GM12878 (cell line): ENCODE measurements around the gene SPDYE4. TPM values are rescaled to one million over a fixed set of nuclear protein-coding genes. Genes with fewer than 3 reads are reported as not detected.

ENCODE experiments used
- ATAC-seq: fragments of 200-7000 bp; cut with Tn5 transposase; 3 replicates; pipeline ENCODE4 v1.9.1; 2020; ENCODE audit warnings: mild to moderate bottlenecking, moderate library complexity
- BruUV-seq: library from RNA; stranded (reverse); fragments of 400-500 nt; replicated peaks from 2 replicates; lab custom pipeline; 2021; lab: Mats Ljungman, UMichigan
- CTCF ChIA-PET: fragments of 300-600 bp; sonication (Branson Sonifier 250); formaldehyde crosslinking; extraction: SDS; loops from one replicate; lab custom pipeline; 2021; ENCODE audit warnings: inconsistent platforms; lab: Yijun Ruan, JAX
- POLR2A ChIA-PET: fragments of 350-600 bp; formaldehyde crosslinking; extraction: SDS; loops from one replicate; lab custom pipeline; 2021; ENCODE audit warnings: inconsistent platforms; lab: Charles Lee
- RAD21 ChIA-PET: fragments of 300-600 bp; sonication (Branson Sonifier 250); formaldehyde crosslinking; loops from one replicate; lab custom pipeline; 2023; ENCODE audit warnings: antibody characterized with exemption; ENCODE audit not compliant: unreplicated experiment; lab: Charles Lee
- SMC1A ChIA-PET: fragments of 300-600 bp; sonication (Branson Sonifier 250); formaldehyde crosslinking; loops from one replicate; lab custom pipeline; 2023; ENCODE audit not compliant: unreplicated experiment, uncharacterized antibody; lab: Charles Lee
- DNase-seq: peaks from one replicate; pipeline ENCODE4 v3.0.0-alpha.2; 2011; ENCODE audit warnings: low read depth, low spot score
- FAIRE-seq: peaks from 3 replicates; lab custom pipeline; 2011; peaks lifted over from hg19 to GRCh38; lab: Jason Lieb, UNC
- H2AFZ ChIP-seq: 2 replicates; pipeline ENCODE4 v1.6.0; 2011; ENCODE audit warnings: low read depth, low read length, control low read depth; ENCODE audit not compliant: control insufficient read depth
- H3K27ac ChIP-seq: 2 replicates; pipeline ENCODE4 v1.5.1; 2011; ENCODE audit warnings: control low read depth; ENCODE audit not compliant: control insufficient read depth, insufficient read depth
- H3K27me3 ChIP-seq, 2 experiments: replicated peaks in 1 of 2; 2 replicates each; pipeline versions ENCODE4 v1.6.0 to v1.6.1; 2011; ENCODE audit warnings: low read length in 1 of 2; ENCODE audit not compliant: control insufficient read depth in 2 of 2, insufficient read depth in 2 of 2
- H3K36me3 ChIP-seq, 2 experiments: 2 replicates each; pipeline ENCODE4 v1.5.1; 2011; ENCODE audit warnings: low read length in 1 of 2; ENCODE audit not compliant: control insufficient read depth in 2 of 2, insufficient read depth in 2 of 2
- H3K4me1 ChIP-seq: 2 replicates; pipeline ENCODE4 v1.6.1; 2011; ENCODE audit warnings: mild to moderate bottlenecking, low read length, moderate library complexity, mixed read lengths; ENCODE audit not compliant: control insufficient read depth, insufficient read depth
- H3K4me2 ChIP-seq: 2 replicates; pipeline ENCODE4 v1.6.0; 2011; ENCODE audit warnings: control low read depth; ENCODE audit not compliant: control insufficient read depth, insufficient read depth
- H3K4me3 ChIP-seq: fragments of 200-600 bp; sonication (generic); 2 replicates; pipeline ENCODE4 v1.5.1; 2016
- H3K79me2 ChIP-seq: 2 replicates; pipeline ENCODE4 v1.6.0; 2011; ENCODE audit warnings: low read length; ENCODE audit not compliant: control insufficient read depth, insufficient read depth
- H3K9ac ChIP-seq: 2 replicates; pipeline ENCODE4 v1.8.0; 2011; ENCODE audit warnings: low read length, control low read depth, mixed read lengths; ENCODE audit not compliant: control insufficient read depth, insufficient read depth
- H3K9me3 ChIP-seq: replicated peaks from 3 replicates; pipeline ENCODE4 v1.5.1; 2011; ENCODE audit warnings: mild to moderate bottlenecking, low read length; ENCODE audit not compliant: control insufficient read depth, insufficient read depth
- H4K20me1 ChIP-seq: 2 replicates; pipeline ENCODE4 v1.6.0; 2011; ENCODE audit not compliant: control insufficient read depth, insufficient read depth
- BACH1 ChIP-seq: fragments of 450-650 bp; IDR thresholded peaks from 2 replicates; pipeline ENCODE4 v1.6.1; 2017; ENCODE audit warnings: mild to moderate bottlenecking, borderline replicate concordance
- BHLHE40 ChIP-seq, 2 experiments: fragments of 450-650 bp in 1 of 2; IDR thresholded peaks; 2 replicates each; pipeline ENCODE4 v1.6.1; 2011 to 2017; ENCODE audit warnings: low read depth in 2 of 2, borderline replicate concordance in 1 of 2, improper control_type of control experiment in 1 of 2, low read length in 1 of 2, mild to moderate bottlenecking in 1 of 2
- MXI1 ChIP-seq: fragments of 150-350 bp; IDR thresholded peaks from 2 replicates; pipeline ENCODE4 v1.6.1; 2011; ENCODE audit warnings: low read depth, mild to moderate bottlenecking, inconsistent platforms, low read length, improper control_type of control experiment
- PKNOX1 ChIP-seq: fragments of 450-650 bp; IDR thresholded peaks from 2 replicates; pipeline ENCODE4 v1.6.1; 2016; ENCODE audit warnings: mild to moderate bottlenecking
- RUNX3 ChIP-seq: IDR thresholded peaks from 2 replicates; pipeline ENCODE4 v1.6.1; 2012; ENCODE audit warnings: low read length, inconsistent platforms
- USF2 ChIP-seq: IDR thresholded peaks from 2 replicates; pipeline ENCODE4 v1.6.1; 2011; ENCODE audit warnings: low read depth, low read length, improper control_type of control experiment, borderline replicate concordance
- ZBED1 ChIP-seq: IDR thresholded peaks from 2 replicates; pipeline ENCODE4 v1.6.1; 2016; ENCODE audit warnings: borderline replicate concordance
- ZNF274 ChIP-seq: IDR thresholded peaks from one replicate; pipeline ENCODE4 v1.8.0; 2011; ENCODE audit not compliant: insufficient read length, insufficient read depth
- WGBS: methylation state at CpG from one replicate; pipeline ENCODE4 v1.1.6; 2016; ENCODE audit warnings: low lambda C conversion rate; ENCODE audit not compliant: insufficient replicate concordance, insufficient coverage; ENCODE audit errors: missing lambda C conversion rate; 5-methylcytosine and 5-hydroxymethylcytosine counted together
- in situ Hi-C: fragments of 300-500 bp; cut with MboI; formaldehyde crosslinking; loops from 9 replicates; pipeline ENCODE4 v1.14.3; 2018; ENCODE audit warnings: mixed read lengths
- intact Hi-C: fragments of 100-400 bp; cut with micrococcal nuclease; formaldehyde crosslinking; loops from one replicate; pipeline ENCODE4 v1.14.2; 2022; ENCODE audit not compliant: unreplicated experiment
- polyA plus RNA-seq, 11 experiments: library from polyadenylated mRNA; depleted of rRNA in 4 of 11; unstranded in 6 of 11; stranded (reverse) in 5 of 11; fragments of >200 nt; fragmentation: Nextera tagmentation in 4 of 11; fragmentation: Illumina TruSeq in 1 of 11; extraction: Ambion mirVana in 4 of 11; extraction: Trizol in 1 of 11; gene quantifications; 1 replicate in 1 of 11; 2 replicates in 10 of 11; pipeline versions ENCODE4 v1.2.1 to v1.2.3, GENCODE V29; 2011 to 2016; ENCODE audit warnings: inconsistent platforms in 2 of 11, missing spikeins in 2 of 11, low read depth in 1 of 11
- total RNA-seq, 4 experiments: library from RNA; depleted of rRNA in 3 of 4; stranded (reverse); fragments of >200 nt in 3 of 4; fragmentation: Illumina TruSeq in 1 of 4; extraction: Trizol in 1 of 4; gene quantifications; 2 replicates each; pipeline versions ENCODE4 v1.2.1 to v1.2.3, GENCODE V29; 2013 to 2021
- TF ChIP-seq, protein P1 (sequence below): fragments of 450-650 bp; IDR thresholded peaks from 2 replicates; pipeline ENCODE4 v1.6.1; 2017; ENCODE audit warnings: mild to moderate bottlenecking, moderate library complexity
- TF ChIP-seq, protein P2 (sequence below): fragments of 450-650 bp; formaldehyde crosslinking; IDR thresholded peaks from 2 replicates; pipeline ENCODE4 v1.4.0; 2022; ENCODE audit warnings: mild to moderate bottlenecking, moderate library complexity
- TF ChIP-seq, protein P3 (sequence below): fragments of 150-350 bp; IDR thresholded peaks from 2 replicates; pipeline ENCODE4 v1.6.1; 2014; ENCODE audit warnings: mild to moderate bottlenecking, low read depth, low read length

SPDYE4 gene
- total and polyA plus RNA-seq, 10 of the 15 experiments (the other 5 are each of a cell fraction or from before 2014, with no cell fraction given) = 0.07 to 0.18 TPM; not detected in 8

GRCh38 chr17:8739097-8739496 is 19.2 kb downstream of the SPDYE4 start (continued):
- TF ChIP-seq, protein P1, sequence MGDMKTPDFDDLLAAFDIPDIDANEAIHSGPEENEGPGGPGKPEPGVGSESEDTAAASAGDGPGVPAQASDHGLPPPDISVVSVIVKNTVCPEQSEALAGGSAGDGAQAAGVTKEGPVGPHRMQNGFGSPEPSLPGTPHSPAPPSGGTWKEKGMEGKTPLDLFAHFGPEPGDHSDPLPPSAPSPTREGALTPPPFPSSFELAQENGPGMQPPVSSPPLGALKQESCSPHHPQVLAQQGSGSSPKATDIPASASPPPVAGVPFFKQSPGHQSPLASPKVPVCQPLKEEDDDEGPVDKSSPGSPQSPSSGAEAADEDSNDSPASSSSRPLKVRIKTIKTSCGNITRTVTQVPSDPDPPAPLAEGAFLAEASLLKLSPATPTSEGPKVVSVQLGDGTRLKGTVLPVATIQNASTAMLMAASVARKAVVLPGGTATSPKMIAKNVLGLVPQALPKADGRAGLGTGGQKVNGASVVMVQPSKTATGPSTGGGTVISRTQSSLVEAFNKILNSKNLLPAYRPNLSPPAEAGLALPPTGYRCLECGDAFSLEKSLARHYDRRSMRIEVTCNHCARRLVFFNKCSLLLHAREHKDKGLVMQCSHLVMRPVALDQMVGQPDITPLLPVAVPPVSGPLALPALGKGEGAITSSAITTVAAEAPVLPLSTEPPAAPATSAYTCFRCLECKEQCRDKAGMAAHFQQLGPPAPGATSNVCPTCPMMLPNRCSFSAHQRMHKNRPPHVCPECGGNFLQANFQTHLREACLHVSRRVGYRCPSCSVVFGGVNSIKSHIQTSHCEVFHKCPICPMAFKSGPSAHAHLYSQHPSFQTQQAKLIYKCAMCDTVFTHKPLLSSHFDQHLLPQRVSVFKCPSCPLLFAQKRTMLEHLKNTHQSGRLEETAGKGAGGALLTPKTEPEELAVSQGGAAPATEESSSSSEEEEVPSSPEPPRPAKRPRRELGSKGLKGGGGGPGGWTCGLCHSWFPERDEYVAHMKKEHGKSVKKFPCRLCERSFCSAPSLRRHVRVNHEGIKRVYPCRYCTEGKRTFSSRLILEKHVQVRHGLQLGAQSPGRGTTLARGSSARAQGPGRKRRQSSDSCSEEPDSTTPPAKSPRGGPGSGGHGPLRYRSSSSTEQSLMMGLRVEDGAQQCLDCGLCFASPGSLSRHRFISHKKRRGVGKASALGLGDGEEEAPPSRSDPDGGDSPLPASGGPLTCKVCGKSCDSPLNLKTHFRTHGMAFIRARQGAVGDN = no peak
- TF ChIP-seq PKNOX1 = no peak

DNA sequence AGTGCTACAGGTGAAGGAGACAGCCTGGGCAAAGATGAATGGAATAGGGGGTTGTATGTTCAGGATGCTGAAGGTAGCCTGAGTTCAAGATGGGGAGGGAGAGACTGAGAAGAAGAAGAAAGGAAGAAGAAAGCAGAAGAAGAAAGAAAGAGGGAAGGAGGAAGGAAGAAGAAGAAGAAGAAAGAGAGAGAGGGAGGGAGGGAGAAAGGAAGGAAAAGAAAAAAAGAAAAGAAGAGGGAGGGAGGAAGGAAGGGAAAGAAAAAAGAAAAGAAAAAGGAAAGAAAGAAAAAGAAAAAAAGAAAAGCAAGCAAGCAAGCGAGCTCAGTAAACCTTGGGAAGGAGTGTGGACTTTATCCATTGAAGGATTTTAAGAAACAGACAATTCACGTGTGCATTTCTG is 21.6 kb downstream of the SPDYE4 start:
- ATAC-seq = no peak
- Histone ChIP-seq H3K9me3 (no peaks in the 10 kb centered on the region), H3K4me2 (no peak overlapping the region), H2AFZ (no peak overlapping the region), H3K27ac (no peak overlapping the region), H3K9ac (no peak overlapping the region), H3K79me2 (no peaks in the 10 kb centered on the region), H3K4me3 (no peak overlapping the region), H3K27me3 (no peaks in the 10 kb centered on the region; a peak in 1 of 4 replicates), H4K20me1 (no peaks in the 10 kb centered on the region), H3K4me1 (no peaks in the 10 kb centered on the region), H3K36me3 (no peaks in the 10 kb centered on the region)
- FAIRE-seq = no peak
- 2% methylated on average over 2 of the region's 2 CpGs for WGBS
- intact Hi-C loops = no loop called here
- ChIA-PET POLR2A (no interaction called here), CTCF (interaction anchor here (0.7 kb wide), 1 partner anchor 49 kb away, joined by 3 read pairs; no protein-coding TSS in a partner anchor), RAD21 (no interaction called here), SMC1A (interaction anchor here (0.9 kb wide), 1 partner anchor 9 kb away, joined by 3 read pairs; no protein-coding TSS in a partner anchor)
- in situ Hi-C loops = no loop called here
- no TSS peak for BruUV-seq
- no peak for DNase-seq
- TF ChIP-seq ZNF274 = no peak
- no peak for TF ChIP-seq MXI1
- TF ChIP-seq, protein P2, sequence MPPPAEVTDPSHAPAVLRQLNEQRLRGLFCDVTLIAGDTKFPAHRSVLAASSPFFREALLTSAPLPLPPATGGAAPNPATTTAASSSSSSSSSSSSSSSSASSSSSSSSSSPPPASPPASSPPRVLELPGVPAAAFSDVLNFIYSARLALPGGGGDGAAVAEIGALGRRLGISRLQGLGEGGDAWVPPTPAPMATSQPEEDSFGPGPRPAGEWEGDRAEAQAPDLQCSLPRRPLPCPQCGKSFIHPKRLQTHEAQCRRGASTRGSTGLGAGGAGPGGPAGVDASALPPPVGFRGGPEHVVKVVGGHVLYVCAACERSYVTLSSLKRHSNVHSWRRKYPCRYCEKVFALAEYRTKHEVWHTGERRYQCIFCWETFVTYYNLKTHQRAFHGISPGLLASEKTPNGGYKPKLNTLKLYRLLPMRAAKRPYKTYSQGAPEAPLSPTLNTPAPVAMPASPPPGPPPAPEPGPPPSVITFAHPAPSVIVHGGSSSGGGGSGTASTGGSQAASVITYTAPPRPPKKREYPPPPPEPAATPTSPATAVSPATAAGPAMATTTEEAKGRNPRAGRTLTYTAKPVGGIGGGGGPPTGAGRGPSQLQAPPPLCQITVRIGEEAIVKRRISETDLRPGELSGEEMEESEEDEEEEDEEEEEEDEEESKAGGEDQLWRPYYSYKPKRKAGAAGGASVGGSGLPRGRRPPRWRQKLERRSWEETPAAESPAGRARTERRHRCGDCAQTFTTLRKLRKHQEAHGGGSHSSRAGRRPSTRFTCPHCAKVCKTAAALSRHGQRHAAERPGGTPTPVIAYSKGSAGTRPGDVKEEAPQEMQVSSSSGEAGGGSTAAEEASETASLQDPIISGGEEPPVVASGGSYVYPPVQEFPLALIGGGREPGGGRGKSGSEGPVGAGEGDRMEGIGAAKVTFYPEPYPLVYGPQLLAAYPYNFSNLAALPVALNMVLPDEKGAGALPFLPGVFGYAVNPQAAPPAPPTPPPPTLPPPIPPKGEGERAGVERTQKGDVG = no peak
- TF ChIP-seq ZBED1 = no peak
- no peak for TF ChIP-seq BHLHE40 (IDR thresholded peaks at IDR 0.05; ENCODE audit: borderline replicate concordance in 1 of 2, low read depth in 2 of 2, low read length in 1 of 2)
- TF ChIP-seq USF2 = no peak
- TF ChIP-seq BACH1 = no peak
- TF ChIP-seq, protein P3, sequence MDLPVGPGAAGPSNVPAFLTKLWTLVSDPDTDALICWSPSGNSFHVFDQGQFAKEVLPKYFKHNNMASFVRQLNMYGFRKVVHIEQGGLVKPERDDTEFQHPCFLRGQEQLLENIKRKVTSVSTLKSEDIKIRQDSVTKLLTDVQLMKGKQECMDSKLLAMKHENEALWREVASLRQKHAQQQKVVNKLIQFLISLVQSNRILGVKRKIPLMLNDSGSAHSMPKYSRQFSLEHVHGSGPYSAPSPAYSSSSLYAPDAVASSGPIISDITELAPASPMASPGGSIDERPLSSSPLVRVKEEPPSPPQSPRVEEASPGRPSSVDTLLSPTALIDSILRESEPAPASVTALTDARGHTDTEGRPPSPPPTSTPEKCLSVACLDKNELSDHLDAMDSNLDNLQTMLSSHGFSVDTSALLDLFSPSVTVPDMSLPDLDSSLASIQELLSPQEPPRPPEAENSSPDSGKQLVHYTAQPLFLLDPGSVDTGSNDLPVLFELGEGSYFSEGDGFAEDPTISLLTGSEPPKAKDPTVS = no peak
- no peak for TF ChIP-seq RUNX3
